B cell (primary cell): Measurements from ENCODE around the gene PIGO.

Source experiments
- EZH2 ChIP-seq: IDR thresholded peaks from 2 replicates; pipeline ENCODE4 v1.6.1; 2012; ENCODE audit warnings: borderline replicate concordance, low read depth, mild to moderate bottlenecking, moderate library complexity, low read length; ENCODE audit not compliant: insufficient read depth, poor library complexity, severe bottlenecking
- TF ChIP-seq, protein P1 (sequence below): fragments of 200-600 bp; IDR thresholded peaks from one replicate; pipeline ENCODE4 v1.8.0; 2022; ENCODE audit warnings: antibody characterized with exemption, mild to moderate bottlenecking

DNA sequence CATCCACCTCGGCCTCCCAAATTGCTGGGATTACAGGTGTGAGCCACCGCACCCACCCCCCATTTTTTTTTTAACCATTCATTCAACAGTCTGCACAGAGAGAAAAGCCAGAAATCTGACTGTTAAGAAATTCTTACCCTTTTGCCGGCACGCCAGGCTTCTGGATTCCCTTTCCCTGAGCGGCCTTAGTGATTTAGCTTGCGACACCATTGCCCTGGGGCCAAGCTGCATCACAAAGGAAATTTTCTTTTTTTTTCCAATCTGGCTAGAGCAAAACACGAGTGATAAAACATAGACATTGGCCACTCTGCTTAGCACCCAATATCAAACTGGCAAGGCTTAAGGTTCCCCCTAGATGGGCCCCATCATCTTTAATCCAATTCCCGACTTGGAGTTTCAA lies 40.5 kb upstream of the PIGO start:
- TF ChIP-seq EZH2, result no peak
- TF ChIP-seq, protein P1, sequence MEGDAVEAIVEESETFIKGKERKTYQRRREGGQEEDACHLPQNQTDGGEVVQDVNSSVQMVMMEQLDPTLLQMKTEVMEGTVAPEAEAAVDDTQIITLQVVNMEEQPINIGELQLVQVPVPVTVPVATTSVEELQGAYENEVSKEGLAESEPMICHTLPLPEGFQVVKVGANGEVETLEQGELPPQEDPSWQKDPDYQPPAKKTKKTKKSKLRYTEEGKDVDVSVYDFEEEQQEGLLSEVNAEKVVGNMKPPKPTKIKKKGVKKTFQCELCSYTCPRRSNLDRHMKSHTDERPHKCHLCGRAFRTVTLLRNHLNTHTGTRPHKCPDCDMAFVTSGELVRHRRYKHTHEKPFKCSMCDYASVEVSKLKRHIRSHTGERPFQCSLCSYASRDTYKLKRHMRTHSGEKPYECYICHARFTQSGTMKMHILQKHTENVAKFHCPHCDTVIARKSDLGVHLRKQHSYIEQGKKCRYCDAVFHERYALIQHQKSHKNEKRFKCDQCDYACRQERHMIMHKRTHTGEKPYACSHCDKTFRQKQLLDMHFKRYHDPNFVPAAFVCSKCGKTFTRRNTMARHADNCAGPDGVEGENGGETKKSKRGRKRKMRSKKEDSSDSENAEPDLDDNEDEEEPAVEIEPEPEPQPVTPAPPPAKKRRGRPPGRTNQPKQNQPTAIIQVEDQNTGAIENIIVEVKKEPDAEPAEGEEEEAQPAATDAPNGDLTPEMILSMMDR, result no peak
